NCI-H510A (cell line): ENCODE data around the gene OLFM1.

Experiments used
- DNase-seq: peaks from one replicate; lab custom pipeline; 2025; lab: John Stamatoyannopoulos, UW

The OLFM1 gene

DNA sequence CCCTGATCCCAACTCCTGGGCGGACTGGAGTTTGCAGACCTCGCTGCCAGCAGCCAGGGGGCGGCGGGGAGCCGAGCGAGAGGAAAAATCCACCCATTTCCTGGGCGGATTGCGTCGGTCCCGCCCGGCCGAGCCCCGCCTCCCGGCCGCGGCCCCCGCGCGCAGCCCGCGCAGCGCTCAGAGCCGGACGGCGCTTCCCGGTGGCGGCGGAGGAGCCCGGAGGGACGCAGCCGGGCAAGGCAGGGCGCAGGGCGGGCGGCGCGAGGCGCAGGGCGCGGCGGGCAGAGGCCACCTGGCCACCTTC lies at the start of gene OLFM1:
Gene OLFM1, plus strand, starts transcription at position 180 of the 304 bp plus-strand sequence. CDS start 322 bp downstream, outside the sequence.
- no peak for DNase-seq

- no peak for DNase-seq
Observed at GRCh38 chr9:135038331-135038730, 49.1 kb upstream of the OLFM1 start.

- DNase-seq: no peak
Observed at GRCh38 chr9:135038826-135039225, 48.6 kb upstream of the OLFM1 start.

DNA sequence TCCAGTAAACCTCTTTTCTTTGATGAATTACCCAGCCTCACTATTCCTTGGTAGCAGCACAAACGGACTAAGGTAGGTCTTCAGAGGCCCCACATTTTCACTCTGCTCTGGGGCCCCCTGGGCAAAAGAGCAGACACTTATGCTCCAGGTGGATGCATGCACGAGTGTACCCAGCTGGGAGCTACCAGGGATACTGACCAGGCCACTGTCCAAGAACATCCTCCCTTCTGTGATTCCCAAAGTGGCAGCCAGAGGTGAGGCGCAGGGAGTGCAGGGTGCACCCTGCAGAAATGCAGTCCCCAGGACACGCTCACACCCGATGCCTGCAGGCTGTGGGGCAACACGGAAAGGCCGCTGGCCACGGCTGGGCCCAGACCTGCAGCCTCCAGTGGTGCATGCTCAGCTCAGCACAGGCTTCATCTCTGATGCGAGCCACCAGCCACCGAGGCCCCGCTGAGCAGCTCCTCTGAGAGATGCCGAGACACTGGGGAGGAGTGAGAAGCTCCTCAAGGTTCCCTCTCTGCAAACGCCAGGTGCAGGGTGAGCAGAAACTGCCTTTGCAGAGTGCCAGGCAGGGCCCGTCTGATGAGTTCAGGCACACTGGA lies 48.1 kb upstream of the OLFM1 start:
- DNase-seq: no peak

DNA sequence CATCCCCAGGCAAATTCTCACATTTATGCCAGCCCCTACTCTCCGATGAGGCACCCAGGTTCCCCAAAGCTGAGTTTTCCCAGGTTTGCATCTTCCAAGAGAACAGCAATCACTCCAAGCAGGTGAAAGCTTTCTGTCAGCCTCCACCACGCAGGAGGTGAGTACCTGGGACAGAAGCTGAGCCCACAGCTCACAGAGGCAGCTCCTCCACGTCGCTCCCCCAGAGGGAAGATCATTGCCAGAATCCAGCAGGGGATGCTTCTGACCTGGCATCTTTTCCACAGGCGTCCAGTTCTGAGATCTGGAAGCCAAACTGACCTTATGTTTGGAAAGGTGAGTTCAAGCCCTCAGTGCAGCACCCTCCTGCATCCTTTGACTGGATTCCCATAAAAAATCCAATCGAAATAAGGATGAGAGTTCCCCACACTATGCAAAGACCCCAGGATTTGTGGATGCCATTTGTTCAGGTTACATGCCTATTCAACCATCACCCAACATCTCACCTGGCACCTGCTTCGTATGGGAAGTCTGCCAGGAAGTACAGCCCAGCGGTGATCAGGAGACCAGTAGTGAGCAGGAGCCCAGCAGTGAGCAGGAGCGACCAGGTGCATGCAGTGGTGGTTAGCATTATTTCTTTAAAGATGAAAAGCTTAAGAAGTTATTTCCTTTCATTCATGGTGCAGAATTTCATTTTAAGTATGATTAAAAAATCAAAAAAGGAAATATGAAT lies 47.4 kb upstream of the OLFM1 start:
- DNase-seq: no peak

GRCh38 chr9:135040892-135041291 lies 46.6 kb upstream of the OLFM1 start:
- DNase-seq: no peak

- DNase-seq: no peak
Observed at GRCh38 chr9:135043345-135043744, 44.1 kb upstream of the OLFM1 start.

DNA sequence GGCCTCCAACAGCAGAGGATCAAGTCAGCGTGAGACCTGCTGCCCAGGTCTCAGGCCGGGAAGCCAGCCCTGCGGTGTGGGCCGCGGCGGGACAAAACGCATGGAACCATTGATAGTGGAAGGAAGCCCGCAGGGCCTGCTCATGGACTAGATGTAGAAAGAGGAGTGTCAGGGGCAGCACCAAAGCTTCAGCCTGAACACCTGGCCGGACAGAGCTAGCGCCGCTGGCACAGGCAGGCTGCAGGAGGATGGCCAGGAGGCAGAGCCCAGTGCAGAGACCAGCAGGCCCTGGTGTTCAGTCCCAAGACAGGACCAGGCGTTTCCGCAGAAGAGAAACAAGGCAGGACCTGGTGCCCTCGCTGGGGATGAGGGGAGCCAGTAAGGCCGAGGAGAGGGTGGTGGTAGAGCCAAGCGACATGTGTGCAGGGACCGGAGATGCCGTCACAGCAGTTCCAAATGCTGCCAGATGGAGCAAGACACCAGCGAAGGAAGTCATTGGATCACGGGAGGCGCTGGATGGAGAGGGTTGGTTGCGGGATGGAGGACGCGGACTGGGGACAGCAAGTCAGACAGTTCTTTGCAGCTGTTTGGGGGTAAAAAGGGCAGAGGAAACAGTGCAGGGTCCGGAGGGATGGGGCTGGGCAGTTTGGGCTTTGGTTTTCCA lies 42.1 kb upstream of the OLFM1 start:
- no peak for DNase-seq

GRCh38 chr9:135045928-135046738 lies 41.3 kb upstream of the OLFM1 start:
- no peak for DNase-seq

DNA sequence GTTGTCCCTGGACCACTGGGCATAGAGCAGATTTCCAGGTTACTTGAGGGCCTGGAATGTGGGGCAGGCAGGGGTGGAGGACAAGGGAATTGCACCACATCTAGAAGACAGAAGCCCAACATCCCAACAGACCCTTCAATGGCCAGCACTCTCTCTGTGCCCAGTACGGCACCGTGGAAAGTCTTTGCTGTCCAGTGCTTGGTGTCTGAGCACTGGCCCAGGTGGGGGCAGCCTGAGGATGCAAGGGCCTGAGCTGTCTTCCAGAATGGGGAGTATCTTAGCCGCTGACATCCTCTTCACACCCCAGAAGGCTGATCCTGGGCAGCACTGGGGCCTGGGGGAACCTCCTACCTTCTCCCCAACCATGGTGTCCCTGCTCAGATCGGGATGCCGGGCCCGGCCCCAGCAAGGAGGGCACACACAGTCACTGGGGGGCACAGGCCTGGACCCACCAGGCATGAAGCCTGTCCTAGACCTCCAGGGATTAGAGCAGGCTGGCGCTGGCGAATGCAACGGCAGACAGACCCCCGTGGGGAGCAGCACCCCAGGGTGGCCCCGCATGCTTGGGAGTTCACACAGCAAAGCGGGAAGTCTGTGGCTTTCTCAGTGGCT lies 40.6 kb upstream of the OLFM1 start:
- no peak for DNase-seq

GRCh38 chr9:135047521-135047920 lies 39.9 kb upstream of the OLFM1 start:
- no peak for DNase-seq

DNA sequence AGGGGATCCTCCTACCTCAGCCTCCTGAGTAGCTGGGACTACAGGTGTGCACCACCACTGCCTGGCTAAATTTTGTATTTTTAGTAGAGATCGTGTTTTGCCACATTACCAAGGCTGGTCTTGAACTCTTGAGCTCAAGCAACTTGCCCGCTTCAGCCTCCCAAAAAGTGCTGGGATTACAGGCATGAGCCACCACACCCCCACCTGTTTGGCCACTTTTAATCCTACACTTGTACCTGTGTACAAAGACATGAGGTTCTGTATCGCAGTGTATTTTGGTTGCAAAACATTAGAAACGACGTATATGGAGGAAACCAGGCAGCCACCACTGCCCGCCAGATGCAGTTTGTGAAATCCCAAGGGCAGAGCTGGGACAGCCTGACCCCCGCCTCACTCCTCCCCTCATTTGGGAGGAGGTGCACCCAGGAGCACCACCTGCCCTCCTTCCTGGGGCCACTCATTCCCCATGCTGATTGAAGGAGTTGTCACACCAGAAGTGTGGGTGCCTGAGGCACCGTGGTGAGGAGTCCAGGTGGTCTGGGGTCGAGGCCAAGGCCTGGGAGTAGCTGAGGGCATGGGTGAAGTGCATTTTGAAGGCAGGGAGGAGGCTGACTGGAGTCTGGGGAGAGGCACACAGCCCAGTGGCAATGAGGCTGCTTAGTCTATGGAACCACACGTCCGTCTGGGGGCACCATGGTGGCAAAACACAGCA lies 39.3 kb upstream of the OLFM1 start:
- no peak for DNase-seq

GRCh38 chr9:135048758-135049444 lies 38.6 kb upstream of the OLFM1 start:
- no peak for DNase-seq

DNA sequence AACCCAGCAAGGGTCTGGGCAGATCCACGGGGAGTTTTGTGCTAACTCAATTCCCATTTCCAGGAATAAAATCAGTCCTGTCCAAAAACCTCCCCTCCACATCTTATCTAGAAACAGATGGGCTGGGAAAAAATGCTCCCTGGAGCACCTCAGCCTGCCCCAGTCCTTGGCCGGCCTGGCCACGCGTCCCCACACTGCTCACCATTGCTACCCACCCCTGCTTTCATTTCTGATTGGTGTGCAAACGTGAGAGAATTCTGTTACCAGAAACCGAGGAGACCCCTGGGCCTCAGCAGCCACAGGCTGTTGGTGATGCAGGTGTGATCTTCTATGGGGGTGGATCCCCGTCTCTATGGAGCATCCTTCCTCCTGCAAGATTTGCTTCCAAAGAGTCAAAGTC lies 38.0 kb upstream of the OLFM1 start:
- no peak for DNase-seq

DNA sequence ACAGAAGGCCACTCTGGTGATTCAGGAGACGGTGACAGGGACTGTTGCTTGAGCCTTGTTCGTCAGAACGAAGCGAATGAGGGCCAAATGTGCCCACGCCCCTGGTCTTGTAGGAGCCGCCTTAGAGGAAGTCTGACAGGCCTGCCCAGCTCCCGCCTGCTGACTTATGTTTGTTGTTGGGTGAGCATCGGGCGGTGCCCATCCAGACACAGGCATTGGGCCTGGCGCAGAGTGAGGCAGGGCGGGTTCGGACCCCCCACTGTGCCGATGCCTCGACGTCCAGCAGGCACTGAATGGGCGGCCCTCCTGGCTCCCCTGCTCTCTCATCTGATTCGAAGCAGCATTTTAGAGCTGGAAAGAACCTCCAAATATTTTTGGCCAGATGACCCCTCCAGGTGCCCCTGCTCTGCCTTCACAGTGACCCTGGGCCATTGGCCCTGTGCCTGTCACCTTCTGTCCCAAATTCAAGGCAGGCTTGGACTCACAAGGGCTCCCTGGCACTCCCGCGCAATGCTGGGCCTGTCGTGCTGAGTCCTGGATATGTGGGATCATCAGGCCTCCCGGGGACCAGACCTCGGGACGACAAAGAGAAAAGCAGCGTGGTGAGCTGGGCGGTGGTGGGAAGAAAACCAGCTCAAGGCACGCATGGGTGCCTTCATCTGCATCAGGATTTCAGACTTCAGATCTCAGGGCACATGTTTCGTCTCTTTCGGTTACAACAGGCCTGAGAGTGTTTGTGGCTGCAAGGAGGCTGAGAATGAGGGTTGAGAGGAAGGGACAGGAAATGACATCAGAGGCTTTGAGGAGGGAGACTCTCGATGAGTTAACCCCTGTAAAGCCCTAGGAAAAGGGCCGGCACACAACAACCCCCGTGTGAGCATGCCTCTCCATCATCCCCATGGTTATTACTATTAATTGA lies 37.1 kb upstream of the OLFM1 start:
- no peak for DNase-seq

DNA sequence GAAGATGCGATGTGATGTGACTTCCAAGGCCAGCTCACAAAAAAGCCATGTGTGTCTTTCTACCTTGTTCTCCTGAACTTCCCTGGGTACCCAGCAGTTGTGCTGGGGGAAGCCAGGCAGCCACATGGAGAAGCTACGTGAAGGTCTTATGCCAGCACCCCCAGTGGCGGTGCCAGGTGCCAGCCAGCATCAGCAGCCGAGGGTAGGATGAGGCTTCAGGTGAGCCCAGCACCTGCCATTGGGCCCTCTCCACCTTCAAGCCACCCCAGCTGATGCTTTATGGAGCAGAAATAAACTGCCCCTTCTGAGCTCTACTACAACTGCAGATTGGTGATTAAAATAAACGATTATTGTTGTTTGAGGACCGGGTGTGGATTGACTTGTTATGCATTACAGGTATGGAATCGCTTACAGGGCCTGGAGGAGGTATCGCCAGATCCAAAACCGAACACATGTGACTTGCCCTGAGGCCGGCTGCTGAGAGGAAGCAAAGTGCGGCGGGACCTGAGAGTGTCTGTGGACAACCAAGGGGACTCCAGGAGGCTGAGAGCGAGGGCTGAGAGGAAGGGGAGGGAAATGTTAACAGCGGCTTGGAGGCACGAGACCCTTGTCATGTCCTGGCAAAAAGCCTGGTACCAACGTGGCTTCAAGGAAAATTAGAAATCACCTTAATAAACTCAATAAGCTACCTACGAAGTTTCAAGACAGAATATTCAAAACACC lies 36.0 kb upstream of the OLFM1 start:
- no peak for DNase-seq

DNA sequence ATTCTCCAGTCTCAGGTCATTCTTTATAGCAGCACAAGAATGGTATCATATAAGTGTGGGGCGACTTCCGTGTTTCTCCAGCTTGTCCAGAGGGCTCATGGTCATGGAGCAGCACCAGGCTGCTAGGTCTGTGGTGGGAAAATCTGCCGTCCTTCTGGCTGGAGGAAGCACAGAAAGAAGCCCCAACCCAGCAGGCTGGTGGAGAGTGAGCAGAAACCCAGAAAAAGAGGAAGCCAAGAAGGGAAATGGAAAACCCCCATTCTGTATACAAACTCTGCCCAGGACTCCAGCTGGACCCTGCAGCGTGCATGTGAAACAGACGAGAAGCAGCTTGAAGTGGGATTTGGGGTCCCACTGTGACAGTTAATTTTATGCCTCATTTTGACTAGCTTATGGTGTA lies 34.3 kb upstream of the OLFM1 start:
- DNase-seq: no peak

GRCh38 chr9:135055181-135055580 lies 32.3 kb upstream of the OLFM1 start:
- no peak for DNase-seq

- no peak for DNase-seq
Observed at GRCh38 chr9:135056541-135056940, 30.9 kb upstream of the OLFM1 start.
